H9 (cell line): ENCODE data around the gene WDR44. TPM values are rescaled to one million over a fixed set of nuclear protein-coding genes. Genes with fewer than 3 reads are reported as not detected.

Source experiments
- DNase-seq: peaks from one replicate; pipeline ENCODE4 v3.0.0-alpha.2; 2017
- H2AFZ ChIP-seq: one replicate; pipeline ENCODE4 v1.6.1; 2013; ENCODE audit warnings: mild to moderate bottlenecking, low read length, control low read depth, moderate library complexity
- H2AK5ac ChIP-seq: 2 replicates; pipeline ENCODE4 v1.6.1; 2013; ENCODE audit warnings: low read length, control low read depth, mixed read lengths; ENCODE audit not compliant: insufficient read length
- H2BK120ac ChIP-seq: one replicate; pipeline ENCODE4 v1.6.1; 2013; ENCODE audit warnings: low read depth, mild to moderate bottlenecking, low read length, control low read depth, inconsistent platforms; ENCODE audit not compliant: poor library complexity, severe bottlenecking
- H2BK12ac ChIP-seq: 2 replicates; pipeline ENCODE4 v1.6.1; 2013; ENCODE audit warnings: low read length, control low read depth, mixed read lengths, low read depth; ENCODE audit not compliant: insufficient read length
- H2BK15ac ChIP-seq: 2 replicates; pipeline ENCODE4 v1.6.1; 2013; ENCODE audit warnings: low read depth, low read length, control low read depth
- H2BK20ac ChIP-seq: one replicate; pipeline ENCODE4 v1.6.1; 2013; ENCODE audit warnings: low read depth, mild to moderate bottlenecking, low read length, control low read depth, inconsistent platforms; ENCODE audit not compliant: poor library complexity, severe bottlenecking
- H2BK5ac ChIP-seq: 2 replicates; pipeline ENCODE4 v1.6.1; 2013; ENCODE audit warnings: low read length, control low read depth, mixed read lengths; ENCODE audit not compliant: insufficient read length
- H3K14ac ChIP-seq: 2 replicates; pipeline ENCODE4 v1.6.1; 2013; ENCODE audit warnings: low read length, control low read depth; ENCODE audit not compliant: insufficient read depth
- H3K18ac ChIP-seq: 2 replicates; pipeline ENCODE4 v1.6.1; 2013; ENCODE audit warnings: low read depth, mild to moderate bottlenecking, mixed read lengths, low read length, control low read depth; ENCODE audit not compliant: insufficient read length
- H3K23ac ChIP-seq: 2 replicates; pipeline ENCODE4 v1.6.1; 2013; ENCODE audit warnings: low read length, control low read depth, mixed read lengths, low read depth; ENCODE audit not compliant: insufficient read length
- H3K23me2 ChIP-seq: 2 replicates; pipeline ENCODE4 v1.6.1; 2013; ENCODE audit warnings: low read depth, mild to moderate bottlenecking, mixed read lengths, low read length, control low read depth; ENCODE audit not compliant: insufficient read length, poor library complexity, severe bottlenecking
- H3K27ac ChIP-seq: 2 replicates; pipeline ENCODE4 v1.5.1; 2013; ENCODE audit warnings: low read length, control low read depth, mixed read lengths, low read depth; ENCODE audit not compliant: insufficient read length
- H3K27me3 ChIP-seq: 2 replicates; pipeline ENCODE4 v1.6.1; 2013; ENCODE audit warnings: low read length, control low read depth, inconsistent platforms; ENCODE audit not compliant: insufficient read depth
- H3K4ac ChIP-seq: 2 replicates; pipeline ENCODE4 v1.6.1; 2013; ENCODE audit warnings: low read depth, mild to moderate bottlenecking, control low read depth, inconsistent platforms, low read length, moderate library complexity
- H3K4me1 ChIP-seq: 2 replicates; pipeline ENCODE4 v1.6.1; 2013; ENCODE audit warnings: low read length, control low read depth, inconsistent platforms; ENCODE audit not compliant: insufficient read depth
- H3K4me2 ChIP-seq: 2 replicates; pipeline ENCODE4 v1.6.1; 2013; ENCODE audit warnings: low read length, control low read depth, mixed read lengths; ENCODE audit not compliant: insufficient read length, insufficient read depth
- H3K56ac ChIP-seq: 2 replicates; pipeline ENCODE4 v1.6.1; 2013; ENCODE audit warnings: low read depth, mild to moderate bottlenecking, mixed read lengths, low read length, control low read depth; ENCODE audit not compliant: insufficient read length
- H3K79me1 ChIP-seq: 2 replicates; pipeline ENCODE4 v1.6.1; 2013; ENCODE audit warnings: low read depth, mild to moderate bottlenecking, moderate library complexity, low read length, control low read depth, inconsistent platforms; ENCODE audit not compliant: insufficient read depth, poor library complexity, severe bottlenecking
- H3K79me2 ChIP-seq: 2 replicates; pipeline ENCODE4 v1.6.1; 2013; ENCODE audit warnings: low read length, control low read depth, inconsistent platforms; ENCODE audit not compliant: insufficient read depth
- H3K9ac ChIP-seq: 2 replicates; pipeline ENCODE4 v1.6.1; 2013; ENCODE audit warnings: low read length, control low read depth, mixed read lengths; ENCODE audit not compliant: insufficient read length; ENCODE audit errors: extremely low read depth
- H3K9me3 ChIP-seq: one replicate; pipeline ENCODE4 v1.6.1; 2013; ENCODE audit warnings: low read depth, low read length, inconsistent platforms; ENCODE audit not compliant: control insufficient read depth
- H3T11ph ChIP-seq: one replicate; pipeline ENCODE4 v1.6.1; 2013; ENCODE audit warnings: mild to moderate bottlenecking, low read length, control low read depth, inconsistent platforms
- H4K20me1 ChIP-seq: one replicate; pipeline ENCODE4 v1.6.1; 2013; ENCODE audit not compliant: control insufficient read depth, insufficient read length, insufficient read depth
- H4K5ac ChIP-seq: 2 replicates; pipeline ENCODE4 v1.6.1; 2013; ENCODE audit warnings: low read depth, mild to moderate bottlenecking, mixed read lengths, low read length, control low read depth; ENCODE audit not compliant: insufficient read length
- H4K8ac ChIP-seq: replicated peaks from 2 replicates; pipeline ENCODE4 v1.6.1; 2013; ENCODE audit warnings: low read length, control low read depth, mixed read lengths, low read depth; ENCODE audit not compliant: insufficient read length
- H4K91ac ChIP-seq: 2 replicates; pipeline ENCODE4 v1.6.1; 2013; ENCODE audit warnings: low read depth, mild to moderate bottlenecking, moderate library complexity, mixed read lengths, low read length, control low read depth; ENCODE audit not compliant: insufficient read length
- H3K27ac Mint-ChIP-seq, 3 experiments: 2 replicates in 2 of 3; 3 replicates in 1 of 3; pipeline ENCODE4 v1.8.0; 2020 to 2021; ENCODE audit warnings: mixed read lengths in 3 of 3, mild to moderate bottlenecking in 1 of 3, moderate library complexity in 1 of 3
- H3K27me3 Mint-ChIP-seq: 2 replicates; pipeline ENCODE4 v1.8.0; 2021; ENCODE audit warnings: low read depth, mild to moderate bottlenecking, moderate library complexity, mixed read lengths
- H3K36me3 Mint-ChIP-seq, 3 experiments: 2 replicates in 2 of 3; 3 replicates in 1 of 3; pipeline ENCODE4 v1.8.0; 2020 to 2021; ENCODE audit warnings: low read depth in 3 of 3, mixed read lengths in 3 of 3; ENCODE audit not compliant: insufficient read depth in 1 of 3
- H3K4me1 Mint-ChIP-seq, 2 experiments: 2 replicates each; pipeline ENCODE4 v1.8.0; 2020; ENCODE audit warnings: mixed read lengths in 2 of 2
- H3K4me3 Mint-ChIP-seq, 2 experiments: 2 replicates in 1 of 2; 3 replicates in 1 of 2; pipeline ENCODE4 v1.8.0; 2020 to 2021; ENCODE audit warnings: mild to moderate bottlenecking in 2 of 2, mixed read lengths in 2 of 2, moderate library complexity in 1 of 2
- H3K9me3 Mint-ChIP-seq, 2 experiments: 2 replicates in 1 of 2; 3 replicates in 1 of 2; pipeline ENCODE4 v1.8.0; 2020; ENCODE audit warnings: mild to moderate bottlenecking in 2 of 2, mixed read lengths in 2 of 2, moderate library complexity in 1 of 2
- CTCF ChIP-seq: fragments of 200-600 bp; sonication (generic); conservative IDR thresholded peaks from 3 replicates; pipeline ENCODE4 v1.8.0; 2021; ENCODE audit warnings: antibody characterized with exemption, mild to moderate bottlenecking
- WGBS: extraction: QIAGEN DNeasy Blood & Tissue Kit; methylation state at CpG from one replicate; pipeline ENCODE4 v1.1.7; 2013; ENCODE audit warnings: missing lambda C conversion rate, low lambda C conversion rate, mixed read lengths; ENCODE audit not compliant: insufficient read length; ENCODE audit errors: extremely low coverage; 5-methylcytosine and 5-hydroxymethylcytosine counted together
- total RNA-seq: library from RNA; stranded (reverse); gene quantifications from 2 replicates; pipeline ENCODE4 v1.2.1, GENCODE V29; 2021

Gene WDR44
- total RNA-seq, 1 experiment from 2014 or later: 29.6 TPM

DNA sequence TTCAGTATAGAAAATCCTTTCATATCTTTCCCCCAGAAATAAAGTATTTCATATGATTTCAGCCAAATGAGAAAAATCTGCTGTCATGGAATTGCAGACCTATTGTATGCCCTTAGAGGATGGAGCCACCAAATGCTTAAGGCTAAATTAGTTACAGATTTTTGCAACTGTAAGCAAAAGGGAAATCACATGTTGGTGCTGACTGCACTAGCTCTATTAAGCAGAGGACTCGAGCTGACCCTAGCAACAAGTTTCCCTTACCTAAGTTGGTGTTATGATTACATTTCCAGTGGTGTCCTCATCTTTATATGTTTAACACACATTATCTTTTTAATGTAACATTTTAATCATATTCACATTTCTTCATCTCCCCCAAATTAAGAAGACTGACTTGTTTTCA is 91.4 kb downstream of the WDR44 start:
- no CpG with 5 or more reads among the region's 1 CpG for WGBS
- no peak overlapping the region for H3K23ac ChIP-seq
- H2BK20ac ChIP-seq: no peak overlapping the region
- H3K23me2 ChIP-seq: no peaks in the 10 kb centered on the region
- no peak overlapping the region for H3K27ac Mint-ChIP-seq
- no peak overlapping the region for H2AFZ ChIP-seq
- H3K9me3 ChIP-seq: peaks cover 4% of the 10 kb centered on the region
- H4K5ac ChIP-seq: no peak overlapping the region
- no peaks in the 10 kb centered on the region for H3K27me3 Mint-ChIP-seq
- H3K36me3 Mint-ChIP-seq: peaks cover 28 to 68% (median 41%) of the 10 kb centered on the region in 3 experiments; a peak in 6 of 7 replicates
- no peak overlapping the region for H2BK15ac ChIP-seq
- no peak for TF ChIP-seq CTCF
- no peak overlapping the region for H3K9ac ChIP-seq
- no peak overlapping the region for H3K4me3 Mint-ChIP-seq
- no peak overlapping the region for H2AK5ac ChIP-seq
- H4K8ac ChIP-seq: no peak overlapping the region
- H3K27me3 ChIP-seq: no peaks in the 10 kb centered on the region
- H3T11ph ChIP-seq: no peak overlapping the region
- H3K79me2 ChIP-seq: no peaks in the 10 kb centered on the region
- no peaks in the 10 kb centered on the region for H4K20me1 ChIP-seq
- DNase-seq: no peak
- H2BK12ac ChIP-seq: no peak overlapping the region
- H3K18ac ChIP-seq: no peak overlapping the region
- H3K4me1 ChIP-seq: no peaks in the 10 kb centered on the region
- H3K4ac ChIP-seq: no peak overlapping the region
- H2BK120ac ChIP-seq: no peak overlapping the region
- H4K91ac ChIP-seq: no peak overlapping the region
- H3K14ac ChIP-seq: no peak overlapping the region
- no peaks in the 10 kb centered on the region for H3K9me3 Mint-ChIP-seq
- H3K56ac ChIP-seq: no peak overlapping the region
- H2BK5ac ChIP-seq: no peak overlapping the region
- H3K4me2 ChIP-seq: no peak overlapping the region
- no peaks in the 10 kb centered on the region for H3K4me1 Mint-ChIP-seq
- H3K79me1 ChIP-seq: no peaks in the 10 kb centered on the region
- H3K27ac ChIP-seq: no peak overlapping the region
